Measurements from ENCODE around the gene CDC42SE1. TPM values are rescaled to one million over a fixed set of nuclear protein-coding genes. Genes with fewer than 3 reads are reported as not detected.
A peak's percentile ranks its signal among the peaks of the same experiment; 100 is the strongest.

CDC42SE1 gene
- total RNA-seq, 1 experiment from 2014 or later: 76.3 TPM

GRCh38 chr1:151006327-151007052, 52.9 kb downstream of the CDC42SE1 start, which contains the start of gene MINDY1:
Gene MINDY1 (minus strand): TSS chr1:151006902. CDS start chr1:151002617, 4,285 bp downstream.
- Mint-ChIP-seq H3K36me3 (no peaks in the 10 kb centered on the region), H3K27me3 (ENCODE audit: low read depth) (no peaks in the 10 kb centered on the region), H3K9me3 (no peaks in the 10 kb centered on the region), H3K4me1 (peaks cover 38% of the 10 kb centered on the region), H3K4me3 (peak within 1 kb of the TSS; percentile 94), H3K27ac (peak within 1 kb of the TSS; percentile 99)
- POLR2A ChIA-PET: interaction anchor here (0.5 to 2.6 kb wide), 14 partner anchors 9 to 1067 kb away, joined by 3 to 14 read pairs (median 3); partner anchors contain the start of genes ANXA9, C1orf56, GABPB2 and GOLPH3L
- ATAC-seq: peak; percentile 89
- TF ChIP-seq ZNF317 (CRISPR knock-in tag; IDR thresholded peaks at IDR 0.05; ENCODE audit: borderline replicate concordance, low read depth) (0 out of 2 replicates have a peak, but pooled peaks have one; percentile 34), ELF4 (CRISPR knock-in tag; IDR thresholded peaks at IDR 0.05; ENCODE audit: low read depth) (no peak), FOXP1 (CRISPR knock-in tag; IDR thresholded peaks at IDR 0.05; ENCODE audit: borderline replicate concordance) (peak; percentile 25; the same call in 1 of the 2 replicates)
- DNase-seq (ENCODE audit: low spot score): peak; percentile 73
- CTCF ChIA-PET: interaction anchor here (0.6 to 4.4 kb wide), 33 partner anchors 8 to 750 kb away, joined by 3 to 74 read pairs (median 4); partner anchors contain the start of genes ANXA9, BNIPL, C1orf56 and CDC42SE1

GRCh38 chr1:151005729-151006319, 53.6 kb downstream of the CDC42SE1 start:
- peak overlapping the region; percentile 94 for H3K4me3 Mint-ChIP-seq
- DNase-seq (ENCODE audit: low spot score) (no peak), ATAC-seq (no peak)
- peaks cover 38% of the 10 kb centered on the region for H3K4me1 Mint-ChIP-seq
- H3K27me3 Mint-ChIP-seq (ENCODE audit: low read depth): no peaks in the 10 kb centered on the region
- peak overlapping the region; percentile 99; the same call in 1 of the 2 replicates for H3K27ac Mint-ChIP-seq
- ChIA-PET CTCF (interaction anchor here (0.6 to 4.4 kb wide), 30 partner anchors 8 to 749 kb away, joined by 3 to 74 read pairs (median 4); partner anchors contain the start of genes ANXA9, C1orf56, GABPB2 and MCL1), POLR2A (interaction anchor here (0.5 to 2.6 kb wide), 8 partner anchors 9 to 1067 kb away, joined by 3 to 14 read pairs (median 4); partner anchors contain the start of genes ANXA9 and MCL1)
- H3K36me3 Mint-ChIP-seq: no peaks in the 10 kb centered on the region
- no peaks in the 10 kb centered on the region for H3K9me3 Mint-ChIP-seq
- TF ChIP-seq E2F5 (CRISPR knock-in tag; IDR thresholded peaks at IDR 0.05): no peak
- TF ChIP-seq RORB (CRISPR knock-in tag; IDR thresholded peaks at IDR 0.05): no peak
- no peak for TF ChIP-seq NR2C2 (CRISPR knock-in tag; IDR thresholded peaks at IDR 0.05)
- no peak for TF ChIP-seq ZNF671 (CRISPR knock-in tag; IDR thresholded peaks at IDR 0.05)
- TF ChIP-seq E2F1 (CRISPR knock-in tag; IDR thresholded peaks at IDR 0.05): no peak
- TF ChIP-seq JUN (CRISPR knock-in tag; IDR thresholded peaks at IDR 0.05): no peak
- no peak for TF ChIP-seq STAT6 (CRISPR knock-in tag; conservative IDR thresholded peaks at IDR 0.05; ENCODE audit: low read depth)
- TF ChIP-seq ZNF396 (CRISPR knock-in tag; IDR thresholded peaks at IDR 0.05; ENCODE audit: borderline replicate concordance): no peak
- no peak for TF ChIP-seq FOXP4 (CRISPR knock-in tag; IDR thresholded peaks at IDR 0.05)
- no peak for TF ChIP-seq IRF2 (CRISPR knock-in tag; IDR thresholded peaks at IDR 0.05; ENCODE audit: borderline replicate concordance, low read depth)
- no peak for TF ChIP-seq USF1 (CRISPR knock-in tag; IDR thresholded peaks at IDR 0.05)
- TF ChIP-seq RELA (CRISPR knock-in tag; IDR thresholded peaks at IDR 0.05; ENCODE audit: borderline replicate concordance): no peak
- TF ChIP-seq FOXP1 (CRISPR knock-in tag; IDR thresholded peaks at IDR 0.05; ENCODE audit: borderline replicate concordance): no peak
- no peak for TF ChIP-seq AR (CRISPR knock-in tag; IDR thresholded peaks at IDR 0.05)
- TF ChIP-seq SOX15 (CRISPR knock-in tag; IDR thresholded peaks at IDR 0.05): no peak
- no peak for TF ChIP-seq MYBL2 (CRISPR knock-in tag; IDR thresholded peaks at IDR 0.05)
- TF ChIP-seq MAX (CRISPR knock-in tag; IDR thresholded peaks at IDR 0.05): no peak

Measured in WTC11 (cell line).